NCI-H1417 (cell line): ENCODE measurements around the gene BAZ1A.
"Not testable (repeated sequence)": the region's sequence is repeated elsewhere in the genome, so short reads cannot be mapped to it uniquely, and the experiment has no call there.

Experiments
- DNase-seq, 3 experiments: peaks; one replicate each; lab custom pipeline; 2025; lab: John Stamatoyannopoulos, UW

Gene BAZ1A

GRCh38 chr14:34858765-34859164 lies 16.4 kb downstream of the BAZ1A start:
- no peak for DNase-seq

GRCh38 chr14:34857689-34858449 lies 17.3 kb downstream of the BAZ1A start:
- no peak for DNase-seq

GRCh38 chr14:34853041-34853440 lies 22.1 kb downstream of the BAZ1A start:
- no peak for DNase-seq

GRCh38 chr14:34851395-34851794 lies 23.8 kb downstream of the BAZ1A start:
- no peak for DNase-seq

GRCh38 chr14:34845869-34846268 lies 29.3 kb downstream of the BAZ1A start:
- no peak for DNase-seq

GRCh38 chr14:34843011-34843554 lies 32.1 kb downstream of the BAZ1A start:
- DNase-seq = no peak

GRCh38 chr14:34837801-34838322 lies 37.3 kb downstream of the BAZ1A start:
- DNase-seq = no peak

- no peak for DNase-seq
Measured at GRCh38 chr14:34835312-34835711, 39.8 kb downstream of the BAZ1A start.

- DNase-seq = no peak
Measured at GRCh38 chr14:34833549-34834523, 41.3 kb downstream of the BAZ1A start.

GRCh38 chr14:34826661-34827060 lies 48.5 kb downstream of the BAZ1A start:
- DNase-seq = no peak

- no peak for DNase-seq
Measured at GRCh38 chr14:34824826-34825225, 50.3 kb downstream of the BAZ1A start.

- DNase-seq = no peak
Measured at GRCh38 chr14:34824256-34824655, 50.9 kb downstream of the BAZ1A start.

GRCh38 chr14:34817768-34818167 lies 57.4 kb downstream of the BAZ1A start:
- DNase-seq = no peak

- DNase-seq = no peak
Measured at GRCh38 chr14:34810028-34810427, 65.1 kb downstream of the BAZ1A start.

- DNase-seq = no peak
Measured at GRCh38 chr14:34806257-34806656, 68.9 kb downstream of the BAZ1A start.

- DNase-seq = no peak
Measured at GRCh38 chr14:34804933-34805332, 70.2 kb downstream of the BAZ1A start.

GRCh38 chr14:34798861-34799260 lies 76.3 kb downstream of the BAZ1A start:
- DNase-seq = not testable (repeated sequence)

GRCh38 chr14:34797747-34798583 lies 77.2 kb downstream of the BAZ1A start:
- DNase-seq = peak in 2 of 3 experiments; percentile 8 to 15

- DNase-seq = no peak
Measured at GRCh38 chr14:34796902-34797301, 78.3 kb downstream of the BAZ1A start.

GRCh38 chr14:34794941-34795340 lies 80.2 kb downstream of the BAZ1A start:
- no peak for DNase-seq

- DNase-seq = no peak
Measured at GRCh38 chr14:34794217-34794616, 80.9 kb downstream of the BAZ1A start.
